Endothelial cell of umbilical vein (primary cell): ENCODE data around the gene CTNNB1. TPM values are rescaled to one million over a fixed set of nuclear protein-coding genes. Genes with fewer than 3 reads are reported as not detected.

Experiments used
- BruUV-seq: library from RNA; stranded (reverse); fragments of 400-500 nt; replicated peaks from 2 replicates; lab custom pipeline; 2021; lab: Mats Ljungman, UMichigan
- CTCF ChIA-PET: fragments of 300-600, 350-600 bp; sonication (Branson Sonifier 250); formaldehyde crosslinking; loops from one replicate; lab custom pipeline; 2021; ENCODE audit warnings: antibody characterized with exemption, inconsistent platforms; lab: Charles Lee
- POLR2A ChIA-PET: fragments of 300-600, 350-600 bp; sonication (Branson Sonifier 250); formaldehyde crosslinking; loops from one replicate; lab custom pipeline; 2021; ENCODE audit warnings: antibody characterized with exemption, inconsistent platforms; lab: Charles Lee
- DNase-seq: peaks from one replicate; pipeline ENCODE4 v3.0.0-alpha.2; 2011; ENCODE audit warnings: low read depth, low spot score
- FAIRE-seq: peaks from 2 replicates; lab custom pipeline; 2011; peaks lifted over from hg19 to GRCh38; lab: Jason Lieb, UNC
- H2AFZ ChIP-seq: 2 replicates; pipeline ENCODE4 v1.6.0; 2012; ENCODE audit warnings: low read depth, low read length, control low read depth, inconsistent platforms
- H3K27ac ChIP-seq: 2 replicates; pipeline ENCODE4 v1.5.1; 2011; ENCODE audit warnings: low read depth, mild to moderate bottlenecking, control low read depth, low read length, moderate library complexity; ENCODE audit not compliant: insufficient read depth
- H3K27me3 ChIP-seq, 2 experiments: 2 replicates each; pipeline versions ENCODE4 v1.6.0 to v1.6.1; 2011; ENCODE audit warnings: low read length in 2 of 2, mixed read lengths in 1 of 2; ENCODE audit not compliant: control insufficient read depth in 2 of 2, insufficient read depth in 2 of 2
- H3K36me3 ChIP-seq, 2 experiments: 2 replicates in 1 of 2; 3 replicates in 1 of 2; pipeline ENCODE4 v1.5.1; 2011; ENCODE audit warnings: low read length in 2 of 2, mild to moderate bottlenecking in 1 of 2, moderate library complexity in 1 of 2; ENCODE audit not compliant: control insufficient read depth in 2 of 2, insufficient read depth in 2 of 2; ENCODE audit errors: extremely low read depth in 1 of 2
- H3K4me1 ChIP-seq: 3 replicates; pipeline ENCODE4 v1.5.1; 2011; ENCODE audit warnings: mild to moderate bottlenecking, low read length; ENCODE audit not compliant: control insufficient read depth, insufficient read depth; ENCODE audit errors: extremely low read depth
- H3K4me2 ChIP-seq: 2 replicates; pipeline ENCODE4 v1.6.1; 2011; ENCODE audit warnings: low read length, control low read depth, mixed read lengths; ENCODE audit not compliant: insufficient read depth
- H3K4me3 ChIP-seq, 3 experiments: fragments of 200-600 bp in 1 of 3; sonication (generic), shearing (Covaris generic) in 1 of 3; replicated peaks in 1 of 3; 2 replicates each; pipeline ENCODE4 v1.5.1; 2011 to 2016; ENCODE audit warnings: control low read depth in 3 of 3, low read length in 3 of 3, mild to moderate bottlenecking in 2 of 3, inconsistent platforms in 1 of 3, low read depth in 1 of 3, moderate library complexity in 1 of 3; ENCODE audit not compliant: insufficient read depth in 1 of 3
- H3K79me2 ChIP-seq: 2 replicates; pipeline ENCODE4 v1.6.0; 2012; ENCODE audit warnings: low read length, inconsistent platforms; ENCODE audit not compliant: control insufficient read depth, insufficient read depth
- H3K9ac ChIP-seq: replicated peaks from 2 replicates; pipeline ENCODE3; 2011; ENCODE audit warnings: low read length, control low read depth; ENCODE audit not compliant: insufficient read depth; ENCODE audit errors: extremely low read depth
- H3K9me1 ChIP-seq: replicated peaks from 3 replicates; pipeline ENCODE4 v1.6.0; 2011; ENCODE audit warnings: mild to moderate bottlenecking, low read length; ENCODE audit not compliant: control insufficient read depth, insufficient read depth; ENCODE audit errors: extremely low read depth
- H3K9me3 ChIP-seq: replicated peaks from 2 replicates; pipeline ENCODE4 v1.5.1; 2012; ENCODE audit warnings: low read length, inconsistent platforms; ENCODE audit not compliant: control insufficient read depth, insufficient read depth
- H4K20me1 ChIP-seq: replicated peaks from 2 replicates; pipeline ENCODE3; 2011; ENCODE audit warnings: mild to moderate bottlenecking, low read length; ENCODE audit not compliant: control insufficient read depth, insufficient read depth; ENCODE audit errors: extremely low read depth
- EZH2 ChIP-seq: IDR thresholded peaks from 2 replicates; pipeline ENCODE4 v1.6.1; 2012; ENCODE audit warnings: borderline replicate concordance, low read depth, mild to moderate bottlenecking, moderate library complexity, low read length, inconsistent platforms; ENCODE audit not compliant: severe bottlenecking
- FOS ChIP-seq: IDR thresholded peaks from 2 replicates; pipeline ENCODE4 v1.6.1; 2011; ENCODE audit warnings: mild to moderate bottlenecking, low read length, moderate library complexity, borderline replicate concordance; ENCODE audit not compliant: insufficient read depth
- GATA2 ChIP-seq: IDR thresholded peaks from 2 replicates; pipeline ENCODE4 v1.7.0; 2011; ENCODE audit warnings: low read depth, mild to moderate bottlenecking, moderate library complexity, mixed read lengths, low read length; ENCODE audit not compliant: insufficient read length, insufficient read depth
- JUN ChIP-seq: IDR thresholded peaks from 2 replicates; pipeline ENCODE4 v1.6.1; 2011; ENCODE audit warnings: borderline replicate concordance, low read depth; ENCODE audit not compliant: insufficient read length, insufficient read depth
- MAX ChIP-seq: IDR thresholded peaks from 2 replicates; pipeline ENCODE4 v1.6.1; 2011; ENCODE audit not compliant: insufficient read depth, insufficient read length
- MYC ChIP-seq: IDR thresholded peaks from one replicate; pipeline ENCODE4 v1.6.1; 2011; ENCODE audit warnings: mild to moderate bottlenecking, low read depth, low read length
- POLR2A ChIP-seq: IDR thresholded peaks from 2 replicates; pipeline ENCODE4 v1.6.1; 2012; ENCODE audit warnings: low read depth, mild to moderate bottlenecking, control low read depth, low read length
- POLR2AphosphoS5 ChIP-seq: IDR thresholded peaks from 2 replicates; pipeline ENCODE4 v1.6.1; 2012; ENCODE audit warnings: low read depth, mild to moderate bottlenecking, control low read depth, low read length, moderate library complexity; ENCODE audit not compliant: insufficient read depth
- dilution Hi-C: fragments of 300-500 bp; cut with MboI; formaldehyde crosslinking; loops from one replicate; pipeline ENCODE4 v1.15.0; 2019; ENCODE audit warnings: low sequenced_read_pairs; ENCODE audit not compliant: extremely low pct_ligation_motif_present
- intact Hi-C: fragments of 100-400 bp; cut with micrococcal nuclease; formaldehyde crosslinking; loops from one replicate; pipeline ENCODE4 v1.10.0; 2022
- polyA plus RNA-seq, 4 experiments: library from polyadenylated mRNA; depleted of rRNA in 3 of 4; stranded (reverse) in 3 of 4; unstranded in 1 of 4; fragments of >200 nt; gene quantifications; 2 replicates each; pipeline versions ENCODE4 v1.2.1 to v1.2.3, GENCODE V29; 2011 to 2012; ENCODE audit warnings: missing spikeins in 1 of 4
- total RNA-seq: library from RNA; stranded (reverse); gene quantifications from 2 replicates; pipeline ENCODE4 v1.2.3, GENCODE V29; 2021
- TF ChIP-seq, protein P1 (sequence below), 2 donors: IDR thresholded peaks; 1 replicate in 1 of 2; 2 replicates in 1 of 2; pipeline ENCODE4 v1.5.1; 2011; ENCODE audit warnings: low read length in 2 of 2, mild to moderate bottlenecking in 2 of 2, moderate library complexity in 2 of 2, control low read depth in 1 of 2, inconsistent platforms in 1 of 2, low read depth in 1 of 2; ENCODE audit not compliant: insufficient read depth in 1 of 2; ENCODE audit errors: extremely low read depth in 1 of 2

The CTNNB1 gene
- total and polyA plus RNA-seq, 2 donors (not counting 3 experiments of a cell fraction or from before 2014, with no cell fraction given): 513 to 906 TPM

DNA sequence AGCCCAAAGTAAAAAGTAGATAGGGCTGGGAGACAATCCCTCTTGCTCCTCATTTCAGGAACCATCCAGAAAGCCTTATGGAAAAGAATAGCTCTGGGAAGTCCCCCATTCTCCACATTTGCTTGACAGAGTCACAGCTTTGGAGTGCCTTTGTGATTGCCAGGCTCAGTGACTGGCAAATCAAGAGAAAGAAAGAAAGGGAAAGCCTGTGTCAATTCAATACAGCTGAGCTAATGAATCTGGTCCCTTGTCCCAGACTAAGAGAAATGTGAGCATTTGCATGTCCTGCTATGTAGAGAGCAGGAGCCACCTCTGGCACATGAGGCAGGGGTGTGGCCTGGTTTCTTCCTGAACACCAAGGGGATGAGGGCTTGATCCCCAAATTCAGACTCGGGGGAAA is 14.9 kb upstream of the CTNNB1 start:
- no TSS peak for BruUV-seq
- TF ChIP-seq GATA2 (no peak), POLR2A (no peak), MAX (no peak), MYC (no peak), FOS (no peak), EZH2 (no peak), POLR2AphosphoS5 (no peak), JUN (no peak)
- TF ChIP-seq, protein P1, sequence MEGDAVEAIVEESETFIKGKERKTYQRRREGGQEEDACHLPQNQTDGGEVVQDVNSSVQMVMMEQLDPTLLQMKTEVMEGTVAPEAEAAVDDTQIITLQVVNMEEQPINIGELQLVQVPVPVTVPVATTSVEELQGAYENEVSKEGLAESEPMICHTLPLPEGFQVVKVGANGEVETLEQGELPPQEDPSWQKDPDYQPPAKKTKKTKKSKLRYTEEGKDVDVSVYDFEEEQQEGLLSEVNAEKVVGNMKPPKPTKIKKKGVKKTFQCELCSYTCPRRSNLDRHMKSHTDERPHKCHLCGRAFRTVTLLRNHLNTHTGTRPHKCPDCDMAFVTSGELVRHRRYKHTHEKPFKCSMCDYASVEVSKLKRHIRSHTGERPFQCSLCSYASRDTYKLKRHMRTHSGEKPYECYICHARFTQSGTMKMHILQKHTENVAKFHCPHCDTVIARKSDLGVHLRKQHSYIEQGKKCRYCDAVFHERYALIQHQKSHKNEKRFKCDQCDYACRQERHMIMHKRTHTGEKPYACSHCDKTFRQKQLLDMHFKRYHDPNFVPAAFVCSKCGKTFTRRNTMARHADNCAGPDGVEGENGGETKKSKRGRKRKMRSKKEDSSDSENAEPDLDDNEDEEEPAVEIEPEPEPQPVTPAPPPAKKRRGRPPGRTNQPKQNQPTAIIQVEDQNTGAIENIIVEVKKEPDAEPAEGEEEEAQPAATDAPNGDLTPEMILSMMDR (IDR thresholded peaks at IDR 0.05; ENCODE audit: extremely low read depth in 1 of 2, insufficient read depth in 1 of 2, low read depth in 1 of 2, low read length in 2 of 2): no peak
- H3K4me3 ChIP-seq: no peak overlapping the region
- H2AFZ ChIP-seq: no peak overlapping the region
- dilution Hi-C loops: no loop called here
- intact Hi-C loops: no loop called here
- peaks cover 8 to 14% of the 10 kb centered on the region in 2 experiments for H3K27me3 ChIP-seq
- H4K20me1 ChIP-seq: no peaks in the 10 kb centered on the region
- FAIRE-seq (no peak), DNase-seq (no peak)
- H3K36me3 ChIP-seq: no peaks in the 10 kb centered on the region
- ChIA-PET CTCF (interaction anchor here (1.1 kb wide), 1 partner anchor 8 kb away, joined by 4 read pairs; no protein-coding TSS in a partner anchor), POLR2A (no interaction called here)
- H3K4me1 ChIP-seq: no peaks in the 10 kb centered on the region
- no peaks in the 10 kb centered on the region for H3K9me1 ChIP-seq
- H3K27ac ChIP-seq: no peak overlapping the region
- H3K4me2 ChIP-seq: no peak overlapping the region
- no peaks in the 10 kb centered on the region for H3K9me3 ChIP-seq
- H3K79me2 ChIP-seq: no peaks in the 10 kb centered on the region
- no peak overlapping the region for H3K9ac ChIP-seq
